ENCODE results near the gene ANKRA2.

DNA sequence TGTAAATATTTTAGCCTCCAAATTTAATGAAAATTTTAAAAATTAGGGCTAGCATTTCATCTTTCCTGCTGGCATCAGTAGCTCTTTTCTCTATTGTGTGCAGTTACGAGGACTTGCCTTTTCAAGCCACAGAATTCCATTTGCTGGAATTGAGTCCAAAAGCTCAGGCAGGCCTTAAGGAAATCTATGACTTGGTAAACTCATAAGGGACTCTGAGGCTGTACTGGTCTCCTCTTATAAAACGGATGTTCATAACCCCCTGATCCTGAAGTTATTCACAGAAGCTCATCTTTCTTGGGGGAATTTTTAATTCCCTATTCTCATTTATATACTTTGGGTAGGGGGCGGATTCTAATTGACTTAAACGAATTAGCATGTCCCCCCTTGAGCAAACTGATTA is 23.4 kb downstream of the ANKRA2 start:
- TF ChIP-seq, protein P1, sequence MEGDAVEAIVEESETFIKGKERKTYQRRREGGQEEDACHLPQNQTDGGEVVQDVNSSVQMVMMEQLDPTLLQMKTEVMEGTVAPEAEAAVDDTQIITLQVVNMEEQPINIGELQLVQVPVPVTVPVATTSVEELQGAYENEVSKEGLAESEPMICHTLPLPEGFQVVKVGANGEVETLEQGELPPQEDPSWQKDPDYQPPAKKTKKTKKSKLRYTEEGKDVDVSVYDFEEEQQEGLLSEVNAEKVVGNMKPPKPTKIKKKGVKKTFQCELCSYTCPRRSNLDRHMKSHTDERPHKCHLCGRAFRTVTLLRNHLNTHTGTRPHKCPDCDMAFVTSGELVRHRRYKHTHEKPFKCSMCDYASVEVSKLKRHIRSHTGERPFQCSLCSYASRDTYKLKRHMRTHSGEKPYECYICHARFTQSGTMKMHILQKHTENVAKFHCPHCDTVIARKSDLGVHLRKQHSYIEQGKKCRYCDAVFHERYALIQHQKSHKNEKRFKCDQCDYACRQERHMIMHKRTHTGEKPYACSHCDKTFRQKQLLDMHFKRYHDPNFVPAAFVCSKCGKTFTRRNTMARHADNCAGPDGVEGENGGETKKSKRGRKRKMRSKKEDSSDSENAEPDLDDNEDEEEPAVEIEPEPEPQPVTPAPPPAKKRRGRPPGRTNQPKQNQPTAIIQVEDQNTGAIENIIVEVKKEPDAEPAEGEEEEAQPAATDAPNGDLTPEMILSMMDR (IDR thresholded peaks at IDR 0.05): no peak
- no peak for TF ChIP-seq EP300 (IDR thresholded peaks at IDR 0.05)
- no peak for TF ChIP-seq POLR2AphosphoS5 (IDR thresholded peaks at IDR 0.05)

All from sigmoid colon (tissue), 4 donors.